Measurements from ENCODE around the gene TMCO4. TPM values are rescaled to one million over a fixed set of nuclear protein-coding genes. Genes with fewer than 3 reads are reported as not detected.

The TMCO4 gene
- total and polyA plus RNA-seq, 2 of the 8 experiments (the other 6 are each of a cell fraction or from before 2014, with no cell fraction given), result 3.0 to 3.1 TPM

DNA sequence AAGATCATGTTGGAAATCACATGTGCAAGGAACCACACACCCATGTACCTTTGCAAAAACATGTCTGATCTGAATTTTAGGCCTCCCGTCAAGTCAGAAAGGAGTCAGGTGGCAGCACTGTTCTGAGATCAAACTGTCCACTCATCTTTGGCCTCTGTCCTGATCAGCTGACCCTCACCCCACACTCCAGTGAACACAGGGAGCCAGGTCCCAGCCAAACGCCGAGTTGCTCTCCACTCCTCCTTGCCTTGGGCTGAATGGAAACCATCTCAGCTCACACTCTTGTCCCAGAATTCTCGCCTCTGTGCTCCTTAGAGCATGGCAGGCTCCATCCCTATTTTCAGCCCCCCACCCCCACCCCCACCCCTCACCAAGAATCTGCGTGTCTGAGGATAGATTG, 20.0 kb upstream of the TMCO4 start:
- 95% methylated on average over 4 of the region's 5 CpGs; no CpG with 5 or more reads in 1 of the 2 experiments for WGBS, 2 experiments (ENCODE audit: extremely low coverage in 1 of 2, insufficient coverage in 1 of 2, insufficient read length in 1 of 2, insufficient replicate concordance in 2 of 2, low coverage in 1 of 2, low lambda C conversion rate in 2 of 2, missing lambda C conversion rate in 1 of 2)
- Histone ChIP-seq H4K8ac (ENCODE audit: extremely low read depth, insufficient read depth, low read length) (no peak overlapping the region), H4K5ac (ENCODE audit: insufficient read length, low read depth, low read length) (no peak overlapping the region), H2BK5ac (ENCODE audit: low read depth, low read length) (no peak overlapping the region; the same call in 1 of the 2 replicates), H3K9me3 (ENCODE audit: insufficient read depth in 2 of 2, low read depth in 1 of 2, low read length in 1 of 2) (no peaks in the 10 kb centered on the region), H2BK120ac (replicated peaks; ENCODE audit: low read depth, low read length) (no peak overlapping the region), H2AFZ (ENCODE audit: low read length) (peak overlapping the region; percentile 96), H3K79me1 (ENCODE audit: low read depth, low read length) (no peaks in the 10 kb centered on the region), H4K20me1 (replicated peaks in 1 of 2; ENCODE audit: control insufficient read depth in 1 of 2, insufficient read depth in 2 of 2, low read length in 2 of 2) (no peaks in the 10 kb centered on the region), H3K79me2 (ENCODE audit: control insufficient read depth in 1 of 2, insufficient read depth in 2 of 2, low read length in 2 of 2) (no peaks in the 10 kb centered on the region), H3K23ac (ENCODE audit: insufficient read length) (no peak overlapping the region), H3K4ac (replicated peaks; ENCODE audit: insufficient read length, low read depth, low read length) (no peak overlapping the region), H3K4me2 (ENCODE audit: insufficient read depth in 1 of 2, low read depth in 2 of 2, low read length in 2 of 2) (no peak overlapping the region), H3K36me3 (ENCODE audit: control insufficient read depth in 2 of 4, insufficient read depth in 4 of 4, low read length in 3 of 4) (no peaks in the 10 kb centered on the region), H4K91ac (replicated peaks; ENCODE audit: insufficient read length, low read length) (no peak overlapping the region), H3K4me1 (replicated peaks in 1 of 4; ENCODE audit: control insufficient read depth in 3 of 4, insufficient read depth in 4 of 4, low read length in 3 of 4) (peaks cover 10 to 19% (median 11%) of the 10 kb centered on the region in 4 experiments), H3K9ac (replicated peaks in 1 of 4; ENCODE audit: extremely low read depth in 1 of 4, low read depth in 3 of 4, low read length in 3 of 4) (no peak overlapping the region), H2BK20ac (ENCODE audit: low read length) (peak overlapping the region; percentile 23; the same call in 1 of the 2 replicates), H3K23me2 (ENCODE audit: low read depth, low read length) (no peaks in the 10 kb centered on the region), H3K18ac (ENCODE audit: extremely low read depth, low read length) (no peak overlapping the region), H3K14ac (ENCODE audit: insufficient read length) (no peak overlapping the region), H3K27me3 (replicated peaks in 1 of 4; ENCODE audit: control insufficient read depth in 3 of 4, extremely low read depth in 1 of 4, insufficient read depth in 3 of 4, low read length in 3 of 4) (peaks cover 0 to 2% (median 0%) of the 10 kb centered on the region in 4 experiments; a peak in 2 of 7 replicates), H3K27ac (ENCODE audit: low read depth, low read length) (no peak overlapping the region), H2AK5ac (ENCODE audit: low read depth, low read length) (no peak overlapping the region), H3K56ac (replicated peaks; ENCODE audit: insufficient read length, low read depth, low read length) (no peak overlapping the region), H3K4me3 (ENCODE audit: extremely low read depth in 1 of 4, insufficient read depth in 2 of 4, low read depth in 3 of 4, low read length in 4 of 4) (no peak overlapping the region), H2BK15ac (ENCODE audit: low read length) (peak overlapping the region; percentile 89; the same call in 1 of the 2 replicates), H2BK12ac (ENCODE audit: low read depth, low read length) (peak overlapping the region; percentile 89; the same call in 1 of the 2 replicates)
- POLR2A ChIA-PET (ENCODE audit: partially characterized antibody), result no interaction called here
- DNase-seq (ENCODE audit: low read depth in 1 of 2, low spot score in 2 of 2), result no peak
- no peak for FAIRE-seq
- TF ChIP-seq, protein P1, sequence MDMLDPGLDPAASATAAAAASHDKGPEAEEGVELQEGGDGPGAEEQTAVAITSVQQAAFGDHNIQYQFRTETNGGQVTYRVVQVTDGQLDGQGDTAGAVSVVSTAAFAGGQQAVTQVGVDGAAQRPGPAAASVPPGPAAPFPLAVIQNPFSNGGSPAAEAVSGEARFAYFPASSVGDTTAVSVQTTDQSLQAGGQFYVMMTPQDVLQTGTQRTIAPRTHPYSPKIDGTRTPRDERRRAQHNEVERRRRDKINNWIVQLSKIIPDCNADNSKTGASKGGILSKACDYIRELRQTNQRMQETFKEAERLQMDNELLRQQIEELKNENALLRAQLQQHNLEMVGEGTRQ (IDR thresholded peaks at IDR 0.05; ENCODE audit: low read length), result no peak
- TF ChIP-seq CTBP2 (IDR thresholded peaks at IDR 0.05; ENCODE audit: borderline replicate concordance, insufficient read depth, insufficient read length, low read length), result no peak
- TF ChIP-seq KDM5A (IDR thresholded peaks at IDR 0.05; ENCODE audit: low read length), result no peak
- no peak for TF ChIP-seq ASH2L (IDR thresholded peaks at IDR 0.05; ENCODE audit: low read length)
- TF ChIP-seq TAF7 (optimal IDR thresholded peaks at IDR 0.05; ENCODE audit: borderline replicate concordance, low read depth, low read length), result no peak
- no peak for TF ChIP-seq HDAC6 (IDR thresholded peaks at IDR 0.05; ENCODE audit: low read depth, low read length)
- TF ChIP-seq YY1 (IDR thresholded peaks at IDR 0.05; ENCODE audit: low read depth, low read length), result no peak
- TF ChIP-seq GABPA (IDR thresholded peaks at IDR 0.05; ENCODE audit: borderline replicate concordance, insufficient read depth, low read length), result no peak
- no peak for TF ChIP-seq RXRA (IDR thresholded peaks at IDR 0.05; ENCODE audit: insufficient read depth, low read depth, low read length)
- no peak for TF ChIP-seq TBP (IDR thresholded peaks at IDR 0.05; ENCODE audit: low read depth, low read length)
- no peak for TF ChIP-seq FOSL1 (IDR thresholded peaks at IDR 0.05; ENCODE audit: insufficient read depth, low read depth, low read length)
- TF ChIP-seq CHD2 (IDR thresholded peaks at IDR 0.05; ENCODE audit: low read length), result no peak
- no peak for TF ChIP-seq HDAC2 (IDR thresholded peaks at IDR 0.05; ENCODE audit: borderline replicate concordance in 1 of 2, low read depth in 2 of 2, low read length in 2 of 2)
- CTCF ChIA-PET (ENCODE audit: partially characterized antibody), result interaction anchor here (1.7 kb wide), 1 partner anchor 8 kb away, joined by 4 read pairs; no protein-coding TSS in a partner anchor

All from H1 (cell line).